Colonic mucosa (tissue), 4 donors: ENCODE data around the gene TCF15. TPM values are rescaled to one million over a fixed set of nuclear protein-coding genes. Genes with fewer than 3 reads are reported as not detected.
A peak's percentile ranks its signal among the peaks of the same experiment; 100 is the strongest.
"Not testable (repeated sequence)": the region's sequence is repeated elsewhere in the genome, so short reads cannot be mapped to it uniquely, and the experiment has no call there.

Experiments used
- DNase-seq: peaks from one replicate; pipeline ENCODE4 v3.0.0-alpha.2; 2020
- H3K27ac ChIP-seq: fragments of 200-600 bp; one replicate; pipeline ENCODE4 v1.8.0; 2021
- H3K27me3 ChIP-seq: fragments of 200-600 bp; one replicate; pipeline ENCODE4 v1.8.0; 2021
- H3K36me3 ChIP-seq: fragments of 200-600 bp; one replicate; pipeline ENCODE4 v1.8.0; 2021
- H3K4me1 ChIP-seq: fragments of 200-600 bp; one replicate; pipeline ENCODE4 v1.8.0; 2021; ENCODE audit warnings: mild to moderate bottlenecking
- H3K4me3 ChIP-seq: fragments of 200-600 bp; one replicate; pipeline ENCODE4 v1.8.0; 2021
- H3K9ac ChIP-seq, 2 donors: one replicate each; pipeline ENCODE4 v1.7.0; 2013; ENCODE audit warnings: control low read depth in 2 of 2, low read depth in 2 of 2, low read length in 2 of 2
- H3K9me3 ChIP-seq: fragments of 200-600 bp; one replicate; pipeline ENCODE4 v1.8.0; 2021
- intact Hi-C: fragments of 100-400 bp; cut with DNase I; formaldehyde crosslinking; loops from one replicate; pipeline ENCODE4 v1.14.1; 2022
- total RNA-seq, 2 donors: library from RNA; stranded (reverse); fragmentation: NEBNext Ultra II Directional in 1 of 2; extraction: Animal tissue kit (Norgen Biotek cat#: 25700) in 1 of 2; gene quantifications; one replicate each; pipeline ENCODE4 v1.2.1, GENCODE V29; 2021
- TF ChIP-seq, protein P1 (sequence below): fragments of 200-600 bp; IDR thresholded peaks from one replicate; pipeline ENCODE4 v1.8.0; 2022; ENCODE audit warnings: antibody characterized with exemption, mild to moderate bottlenecking
- donor health status: healthy.
- donor health status: DM: no; HTN: no; CAD: no.
- donor health status: DM: no; HTN: no; CAD: no.

TCF15 gene
- total RNA-seq, 2 donors from 2014 or later: 0.16 to 0.22 TPM

DNA sequence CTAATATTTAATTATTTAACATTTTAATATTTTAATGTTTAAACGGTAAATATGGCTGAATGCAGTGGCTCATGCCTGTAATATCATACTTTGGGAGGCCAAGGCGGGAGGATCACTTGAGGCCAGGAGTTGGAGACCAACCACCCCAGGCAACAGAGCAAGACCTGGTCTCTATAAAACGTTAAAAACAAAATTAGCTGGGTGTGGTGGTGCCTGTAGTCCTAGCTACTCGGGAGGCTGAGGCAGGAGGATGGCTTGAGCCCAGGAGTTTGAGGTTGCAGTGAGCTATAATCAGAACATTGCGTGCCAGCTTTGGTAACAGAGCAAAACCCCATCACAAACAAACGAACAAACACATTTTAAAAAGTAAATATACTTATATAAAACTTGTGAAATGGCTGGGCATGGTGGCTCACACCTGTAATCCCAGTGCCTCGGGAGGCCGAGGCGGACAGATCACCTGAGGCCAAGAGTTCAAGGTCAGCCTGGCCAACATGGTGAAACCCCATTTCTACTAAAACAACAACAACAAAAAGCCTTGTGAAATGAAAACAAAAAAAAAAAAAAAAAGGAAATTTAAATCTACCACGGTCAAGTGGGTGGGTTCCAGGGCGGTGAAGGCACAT, 34.7 kb upstream of the TCF15 start:
- no peak overlapping the region for H3K9ac ChIP-seq

DNA sequence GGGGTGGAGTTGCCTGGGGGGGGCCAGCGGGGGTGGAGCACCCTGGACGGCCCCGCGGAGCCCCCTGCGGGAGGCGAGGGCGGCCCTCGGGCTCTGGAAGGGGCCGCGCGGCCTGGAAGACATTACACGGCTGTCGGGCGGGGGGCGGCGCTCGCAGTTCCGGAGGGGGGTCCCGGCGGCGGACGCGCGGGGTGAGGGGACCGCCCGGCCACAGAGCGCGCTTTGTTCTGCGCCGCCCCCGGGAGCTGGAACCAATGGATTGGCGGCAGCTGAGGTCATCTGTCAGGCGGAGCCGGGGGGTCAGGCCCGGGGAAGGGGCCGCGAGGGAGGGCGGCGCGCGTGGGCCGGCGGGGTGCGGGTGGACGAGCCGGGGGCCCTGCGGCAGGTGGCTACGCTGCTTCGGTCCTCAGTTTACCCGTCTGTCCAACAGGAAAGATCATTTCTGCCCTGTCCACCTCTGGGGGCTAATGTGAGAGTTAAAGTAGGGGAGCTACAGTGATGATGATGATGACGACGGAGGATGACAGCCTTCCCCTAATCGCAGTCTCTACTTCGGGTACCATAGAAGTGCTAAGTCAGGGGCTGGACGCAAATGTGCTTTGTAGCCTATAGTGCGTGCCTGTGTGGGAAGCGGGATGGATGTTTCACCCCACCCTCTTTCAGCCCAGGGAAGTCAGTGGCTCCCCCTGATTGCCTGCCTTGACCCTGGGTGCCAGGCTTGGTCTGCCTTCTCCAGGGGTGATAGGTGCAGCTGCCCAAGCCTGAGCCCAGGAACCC, 32.5 kb upstream of the TCF15 start:
- no peak overlapping the region for H3K9ac ChIP-seq
- H3K36me3 ChIP-seq: no peaks in the 10 kb centered on the region
- no peaks in the 10 kb centered on the region for H3K4me1 ChIP-seq
- intact Hi-C loops: no loop called here
- peaks cover 7% of the 10 kb centered on the region for H3K27me3 ChIP-seq
- no peak overlapping the region for H3K27ac ChIP-seq
- TF ChIP-seq, protein P1, sequence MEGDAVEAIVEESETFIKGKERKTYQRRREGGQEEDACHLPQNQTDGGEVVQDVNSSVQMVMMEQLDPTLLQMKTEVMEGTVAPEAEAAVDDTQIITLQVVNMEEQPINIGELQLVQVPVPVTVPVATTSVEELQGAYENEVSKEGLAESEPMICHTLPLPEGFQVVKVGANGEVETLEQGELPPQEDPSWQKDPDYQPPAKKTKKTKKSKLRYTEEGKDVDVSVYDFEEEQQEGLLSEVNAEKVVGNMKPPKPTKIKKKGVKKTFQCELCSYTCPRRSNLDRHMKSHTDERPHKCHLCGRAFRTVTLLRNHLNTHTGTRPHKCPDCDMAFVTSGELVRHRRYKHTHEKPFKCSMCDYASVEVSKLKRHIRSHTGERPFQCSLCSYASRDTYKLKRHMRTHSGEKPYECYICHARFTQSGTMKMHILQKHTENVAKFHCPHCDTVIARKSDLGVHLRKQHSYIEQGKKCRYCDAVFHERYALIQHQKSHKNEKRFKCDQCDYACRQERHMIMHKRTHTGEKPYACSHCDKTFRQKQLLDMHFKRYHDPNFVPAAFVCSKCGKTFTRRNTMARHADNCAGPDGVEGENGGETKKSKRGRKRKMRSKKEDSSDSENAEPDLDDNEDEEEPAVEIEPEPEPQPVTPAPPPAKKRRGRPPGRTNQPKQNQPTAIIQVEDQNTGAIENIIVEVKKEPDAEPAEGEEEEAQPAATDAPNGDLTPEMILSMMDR: no peak
- no peak for DNase-seq
- H3K9me3 ChIP-seq: no peaks in the 10 kb centered on the region
- H3K4me3 ChIP-seq: peak overlapping the region; percentile 15

More for the DNA sequence above, 34.7 kb upstream of the TCF15 start:
- no peaks in the 10 kb centered on the region for H3K4me1 ChIP-seq
- H3K27ac ChIP-seq: no peak overlapping the region
- peaks cover 7% of the 10 kb centered on the region for H3K27me3 ChIP-seq
- no peak for DNase-seq
- intact Hi-C loops: loop anchor here (5.0 kb wide), 1 partner anchor 293 kb away; no protein-coding TSS in a partner anchor
- TF ChIP-seq, protein P1: no peak
- H3K4me3 ChIP-seq: no peak overlapping the region
- H3K9me3 ChIP-seq: no peaks in the 10 kb centered on the region
- H3K36me3 ChIP-seq: no peaks in the 10 kb centered on the region

DNA sequence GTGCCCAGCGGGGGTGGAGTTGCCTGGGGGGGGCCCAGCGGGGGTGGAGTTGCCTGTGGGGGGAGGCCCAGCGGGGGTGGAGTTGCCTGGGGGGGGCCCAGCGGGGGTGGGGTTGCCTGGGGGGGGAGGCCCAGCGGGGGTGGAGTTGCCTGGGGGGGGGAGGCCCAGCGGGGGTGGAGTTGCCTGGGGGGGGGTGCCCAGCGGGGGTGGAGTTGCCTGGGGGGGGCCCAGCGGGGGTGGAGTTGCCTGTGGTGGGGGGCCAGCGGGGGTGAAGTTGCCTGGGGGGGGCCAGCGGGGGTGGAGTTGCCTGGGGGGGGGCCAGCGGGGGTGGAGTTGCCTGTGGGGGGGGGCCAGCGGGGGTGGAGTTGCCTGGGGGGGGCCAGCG, 31.9 kb upstream of the TCF15 start:
- H3K4me3 ChIP-seq, intact Hi-C loops, H3K9ac ChIP-seq, H3K27ac ChIP-seq, DNase-seq, H3K4me1 ChIP-seq, H3K27me3 ChIP-seq, H3K9me3 ChIP-seq, H3K36me3 ChIP-seq: not testable (repeated sequence)

DNA sequence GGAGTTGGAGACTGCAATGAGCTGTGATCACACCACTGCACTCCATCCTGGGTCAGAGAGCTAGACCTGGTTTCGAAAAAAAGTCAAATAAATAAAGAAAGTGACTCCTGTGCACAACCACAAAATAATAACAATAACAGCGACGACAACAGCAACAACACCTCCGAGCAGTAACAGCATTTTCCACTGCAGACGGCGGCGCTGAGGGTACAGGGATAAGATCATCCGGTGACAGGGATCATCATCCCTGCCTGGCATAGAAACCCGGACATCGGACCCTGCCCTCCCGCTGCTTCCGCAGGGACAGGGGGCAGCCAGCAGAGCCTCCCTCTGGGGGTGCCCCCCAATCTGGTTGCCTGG, 31.4 kb upstream of the TCF15 start:
- Histone ChIP-seq H3K27ac (no peak overlapping the region), H3K4me3 (no peak overlapping the region), H3K27me3 (peaks cover 7% of the 10 kb centered on the region), H3K4me1 (no peaks in the 10 kb centered on the region), H3K9me3 (no peaks in the 10 kb centered on the region), H3K36me3 (no peaks in the 10 kb centered on the region), H3K9ac (no peak overlapping the region)
- DNase-seq: no peak
- TF ChIP-seq, protein P1: no peak
- intact Hi-C loops: no loop called here

DNA sequence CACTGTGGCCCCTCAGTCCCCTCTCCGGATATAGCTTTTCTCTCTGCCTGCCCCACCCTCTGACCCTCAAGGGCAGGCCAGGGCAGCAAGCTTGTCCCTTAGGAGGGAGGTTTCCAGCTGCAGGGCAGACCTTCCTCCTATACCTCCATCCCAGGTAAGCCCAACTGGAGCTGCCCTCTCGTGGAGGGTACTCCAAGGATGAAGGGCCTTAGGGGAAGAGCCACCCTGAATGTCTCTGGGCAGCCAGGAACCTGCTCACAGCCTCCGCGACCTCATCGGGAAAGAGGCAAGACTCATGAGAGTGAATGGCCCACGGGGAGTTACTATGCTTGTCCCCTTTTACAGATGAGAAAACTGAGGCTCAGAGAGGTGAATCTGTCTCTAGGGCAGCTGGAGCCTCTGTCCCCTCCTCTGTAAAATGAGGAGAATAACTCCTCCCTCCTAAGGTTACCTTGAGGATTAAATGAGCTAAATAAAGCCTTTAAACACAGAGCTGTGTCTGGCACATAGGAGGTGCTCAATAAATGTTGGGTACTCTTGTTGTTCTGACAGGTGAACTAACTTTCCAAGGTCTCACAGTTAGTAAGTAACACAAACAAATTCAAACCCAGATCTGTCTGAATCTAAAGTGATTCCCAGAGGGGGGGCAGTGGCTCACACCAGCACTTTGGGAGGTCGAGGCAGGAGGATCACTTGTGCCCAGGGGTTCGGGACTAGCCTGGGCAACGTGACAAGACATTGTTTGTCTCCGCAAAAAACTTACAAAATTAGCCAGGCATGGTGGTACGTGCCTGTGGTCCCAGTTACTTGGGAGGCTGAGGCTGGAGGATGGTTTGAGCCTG, 30.8 kb upstream of the TCF15 start:
- H3K9me3 ChIP-seq: no peaks in the 10 kb centered on the region
- DNase-seq: no peak
- TF ChIP-seq, protein P1: no peak
- H3K4me3 ChIP-seq: no peak overlapping the region
- intact Hi-C loops: no loop called here
- peaks cover 7% of the 10 kb centered on the region for H3K27me3 ChIP-seq
- no peak overlapping the region for H3K9ac ChIP-seq
- H3K4me1 ChIP-seq: no peaks in the 10 kb centered on the region
- no peak overlapping the region for H3K27ac ChIP-seq
- no peaks in the 10 kb centered on the region for H3K36me3 ChIP-seq
